RWPE1 (cell line): Measurements from ENCODE around the gene SESN2.
A peak's percentile ranks its signal among the peaks of the same experiment; 100 is the strongest.

Experiments used
- CTCF ChIA-PET: fragments of 350-600 bp; sonication (Branson Sonifier 250); formaldehyde crosslinking; extraction: SDS; loops from one replicate; lab custom pipeline; 2021; lab: Yijun Ruan, JAX
- POLR2A ChIA-PET: fragments of 400-600 bp; formaldehyde crosslinking; extraction: SDS; loops from one replicate; lab custom pipeline; 2020; ENCODE audit warnings: antibody characterized with exemption; ENCODE audit not compliant: low non-redundant PET; lab: Yijun Ruan, JAX
- DNase-seq: peaks from one replicate; pipeline ENCODE4 v3.0.0; 2012; ENCODE audit warnings: low spot score
- H3K27ac ChIP-seq: fragments of 450-650 bp; 2 replicates; pipeline ENCODE4 v1.5.1; 2017
- CTCF ChIP-seq: fragments of 450-650 bp; conservative IDR thresholded peaks from 2 replicates; pipeline ENCODE4 v1.5.1; 2017; ENCODE audit warnings: low read depth, mild to moderate bottlenecking

Gene SESN2

GRCh38 chr1:28309702-28310101 is 50.4 kb downstream of the SESN2 start:
- H3K27ac ChIP-seq: no peak overlapping the region
- DNase-seq: no peak
- CTCF ChIA-PET: interaction anchor here (0.7 kb wide), 1 partner anchor 170 kb away, joined by 3 read pairs; no protein-coding TSS in a partner anchor
- POLR2A ChIA-PET: no interaction called here
- no peak for TF ChIP-seq CTCF

DNA sequence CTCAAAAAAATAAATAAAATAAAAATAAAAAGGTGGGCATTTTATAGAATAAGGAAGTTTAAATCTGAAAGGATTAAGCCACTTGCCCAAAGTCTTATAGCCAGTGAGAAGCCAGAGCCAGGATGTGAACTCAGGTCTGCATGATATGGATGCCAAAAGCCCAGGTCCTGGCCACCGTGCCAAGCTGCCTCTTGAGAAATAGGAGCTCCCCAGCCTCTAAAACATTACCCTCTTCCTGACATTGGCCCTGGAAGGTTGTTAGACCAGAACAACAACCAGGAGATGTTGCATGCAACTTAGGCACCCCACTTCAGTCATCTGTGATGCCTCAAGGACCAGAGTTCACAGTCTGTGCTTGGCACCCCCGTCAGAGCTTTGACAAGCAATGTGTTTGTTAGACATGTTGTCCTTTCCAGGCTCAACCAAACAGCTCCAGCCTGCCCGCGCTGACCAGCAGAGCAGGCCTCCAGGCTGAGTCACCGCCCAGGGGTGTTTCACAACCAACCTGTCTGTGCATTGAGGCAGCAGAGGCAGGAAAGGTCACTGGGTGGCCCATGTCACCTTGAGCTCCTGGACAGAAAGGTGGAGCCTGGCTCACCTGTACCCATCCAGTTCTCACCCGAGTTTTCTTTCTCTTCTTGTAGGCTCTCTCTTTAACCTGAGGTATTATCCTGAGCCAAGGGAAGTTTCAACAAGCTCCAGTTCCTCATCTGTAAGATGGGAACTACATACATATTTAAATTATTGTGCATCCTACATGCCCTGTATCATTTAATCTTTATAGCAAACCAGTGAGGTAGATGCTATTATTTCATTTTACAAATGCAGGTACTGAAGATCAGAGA is 54.6 kb downstream of the SESN2 start:
- peak overlapping the region; percentile 63 for H3K27ac ChIP-seq
- TF ChIP-seq CTCF: no peak
- peak; percentile 60 for DNase-seq
- ChIA-PET POLR2A (interaction anchor here (1.1 kb wide), 1 partner anchor 28 kb away, joined by 6 read pairs; no protein-coding TSS in a partner anchor), CTCF (no interaction called here)

- POLR2A ChIA-PET: interaction anchor here (1.1 kb wide), 1 partner anchor 29 kb away, joined by 6 read pairs; no protein-coding TSS in a partner anchor
- CTCF ChIA-PET: interaction anchor here (1.0 kb wide), 1 partner anchor 45 kb away, joined by 5 read pairs; no protein-coding TSS in a partner anchor
- H3K27ac ChIP-seq: no peak overlapping the region
- DNase-seq: no peak
- TF ChIP-seq CTCF: no peak
These were observed 55.2 kb downstream of the SESN2 start for GRCh38 chr1:28314547-28314941.

GRCh38 chr1:28317014-28317413 is 57.7 kb downstream of the SESN2 start:
- POLR2A ChIA-PET: no interaction called here
- TF ChIP-seq CTCF: no peak
- no peak for DNase-seq
- CTCF ChIA-PET: interaction anchor here (0.7 kb wide), 1 partner anchor 67 kb away, joined by 4 read pairs; no protein-coding TSS in a partner anchor
- H3K27ac ChIP-seq: no peak overlapping the region

DNA sequence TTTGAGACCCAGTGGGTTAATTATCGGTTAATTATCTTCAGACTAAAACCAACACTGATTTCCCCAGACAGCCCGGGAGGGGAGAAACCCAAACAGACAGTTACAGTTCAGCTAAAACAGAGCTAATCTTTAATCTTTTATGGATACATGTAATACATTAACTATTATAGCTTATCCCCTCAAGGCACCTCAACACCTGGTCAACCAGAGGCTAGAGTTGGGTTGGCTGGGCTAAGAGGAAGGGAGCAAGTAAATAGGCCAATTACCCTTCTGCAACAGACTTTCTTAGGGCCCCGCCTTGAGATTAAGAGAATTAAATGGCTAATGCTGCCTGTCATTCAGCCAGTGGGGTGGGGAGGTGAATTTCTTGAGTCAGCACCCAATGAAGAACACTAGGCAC is 62.9 kb downstream of the SESN2 start:
- no peak overlapping the region for H3K27ac ChIP-seq
- ChIA-PET CTCF (interaction anchor here (0.6 kb wide), 3 partner anchors 32 to 452 kb away, joined by 4 to 6 read pairs (median 4); partner anchors contain the start of gene ATP5IF1), POLR2A (no interaction called here)
- DNase-seq: no peak
- TF ChIP-seq CTCF: no peak

DNA sequence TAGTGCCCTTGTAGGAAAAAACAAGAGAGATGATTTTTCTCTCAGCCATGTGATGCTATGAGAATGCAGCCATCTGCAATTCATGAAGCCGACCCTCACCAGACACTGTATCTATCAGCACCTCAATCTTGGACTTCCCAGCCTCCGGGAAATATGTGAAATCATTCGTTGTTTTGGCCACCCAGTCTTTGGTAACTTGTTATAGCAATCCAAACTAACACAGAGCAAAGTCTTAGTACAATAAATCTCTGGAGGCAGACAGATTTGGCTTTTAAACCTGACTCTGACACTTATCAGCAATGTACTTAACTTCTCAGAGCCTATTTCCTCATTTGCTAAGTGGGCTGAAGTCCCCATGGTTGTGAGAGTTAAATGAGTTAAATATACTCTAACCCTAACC is 64.4 kb downstream of the SESN2 start:
- CTCF ChIA-PET: no interaction called here
- no peak overlapping the region for H3K27ac ChIP-seq

More for the DNA sequence above, 64.4 kb downstream of the SESN2 start:
- no peak for DNase-seq
- POLR2A ChIA-PET: no interaction called here
- TF ChIP-seq CTCF: no peak
